GM23338 (cell line): Measurements from ENCODE around the gene ARRDC4. TPM values are rescaled to one million over a fixed set of nuclear protein-coding genes. Genes with fewer than 3 reads are reported as not detected.

Experiments
- ATAC-seq: fragments of 200-7000 bp; cut with Tn5 transposase; 3 replicates; pipeline ENCODE4 v1.9.1; 2020
- DNase-seq: peaks from one replicate; pipeline ENCODE4 v3.0.0-alpha.2; 2015; ENCODE audit warnings: low spot score
- H2AFZ ChIP-seq: fragments of 200-600 bp; sonication (generic); 2 replicates; pipeline ENCODE4 v1.8.0; 2016; ENCODE audit warnings: antibody characterized with exemption, mild to moderate bottlenecking, moderate library complexity
- H3F3A ChIP-seq: fragments of 200-600 bp; sonication (generic); replicated peaks from 2 replicates; pipeline ENCODE4 v1.8.0; 2017; ENCODE audit warnings: antibody characterized with exemption, mixed run types, low read depth
- H3K27ac ChIP-seq: fragments of 200-600 bp; sonication (generic); 2 replicates; pipeline ENCODE4 v1.6.1; 2016; ENCODE audit warnings: low read depth
- H3K27me3 ChIP-seq: fragments of 200-600 bp; sonication (generic); 2 replicates; pipeline ENCODE4 v1.8.0; 2016; ENCODE audit warnings: mild to moderate bottlenecking, mixed run types, moderate library complexity; ENCODE audit not compliant: insufficient read depth
- H3K36me3 ChIP-seq: fragments of 200-600 bp; sonication (generic); 2 replicates; pipeline ENCODE4 v1.8.0; 2016; ENCODE audit warnings: mild to moderate bottlenecking; ENCODE audit not compliant: insufficient read depth
- H3K4me1 ChIP-seq: fragments of 200-600 bp; sonication (generic); 2 replicates; pipeline ENCODE4 v1.8.0; 2016; ENCODE audit warnings: mild to moderate bottlenecking, moderate library complexity; ENCODE audit not compliant: insufficient read depth
- H3K4me2 ChIP-seq: fragments of 200-600 bp; sonication (generic); 2 replicates; pipeline ENCODE4 v1.7.1; 2017; ENCODE audit warnings: mixed run types
- H3K4me3 ChIP-seq: fragments of 200-600 bp; sonication (generic); 2 replicates; pipeline ENCODE4 v1.6.1; 2016; ENCODE audit warnings: mixed run types
- H3K79me2 ChIP-seq: fragments of 200-600 bp; sonication (generic); replicated peaks from 2 replicates; pipeline ENCODE4 v1.8.0; 2017; ENCODE audit warnings: mild to moderate bottlenecking; ENCODE audit not compliant: insufficient read depth
- H3K9me2 ChIP-seq: fragments of 200-600 bp; sonication (generic); 2 replicates; pipeline ENCODE4 v1.8.0; 2017; ENCODE audit not compliant: insufficient read depth
- H4K20me1 ChIP-seq: fragments of 200-600 bp; sonication (generic); replicated peaks from 2 replicates; pipeline ENCODE4 v1.8.0; 2017; ENCODE audit warnings: mild to moderate bottlenecking; ENCODE audit not compliant: insufficient read depth
- H3K27ac Mint-ChIP-seq: 2 replicates; pipeline ENCODE4 v1.8.0; 2020; ENCODE audit warnings: inconsistent platforms, mild to moderate bottlenecking, moderate library complexity, mixed read lengths
- H3K27me3 Mint-ChIP-seq: 3 replicates; pipeline ENCODE4 v1.8.0; 2022; ENCODE audit warnings: low read depth, mild to moderate bottlenecking, moderate library complexity, mixed read lengths, inconsistent platforms; ENCODE audit not compliant: insufficient read depth, poor library complexity
- H3K36me3 Mint-ChIP-seq: 3 replicates; pipeline ENCODE4 v1.8.0; 2021; ENCODE audit warnings: low read depth, mild to moderate bottlenecking, inconsistent platforms, moderate library complexity, mixed read lengths
- H3K4me1 Mint-ChIP-seq: 3 replicates; pipeline ENCODE4 v1.8.0; 2020; ENCODE audit warnings: mild to moderate bottlenecking, inconsistent platforms, mixed read lengths
- H3K4me3 Mint-ChIP-seq: 3 replicates; pipeline ENCODE4 v1.8.0; 2021; ENCODE audit warnings: moderate library complexity, mild to moderate bottlenecking, inconsistent platforms, mixed read lengths
- H3K9me3 Mint-ChIP-seq: 3 replicates; pipeline ENCODE4 v1.8.0; 2020; ENCODE audit warnings: moderate library complexity, mild to moderate bottlenecking, inconsistent platforms, mixed read lengths
- CREB1 ChIP-seq: fragments of 250-450 bp; sonication (Bioruptor Pico); IDR thresholded peaks from 2 replicates; pipeline ENCODE4 v1.5.0; 2020; ENCODE audit warnings: low read depth, mild to moderate bottlenecking, moderate library complexity
- EZH2 ChIP-seq: fragments of 200-600 bp; sonication (generic); IDR thresholded peaks from one replicate; pipeline ENCODE4 v1.8.0; 2017; ENCODE audit warnings: antibody characterized with exemption, mild to moderate bottlenecking, low read depth; ENCODE audit not compliant: unreplicated experiment
- JUNB ChIP-seq: IDR thresholded peaks from one replicate; pipeline ENCODE4 v1.6.1; 2016; ENCODE audit warnings: antibody characterized with exemption; ENCODE audit not compliant: unreplicated experiment
- POLR2AphosphoS5 ChIP-seq: IDR thresholded peaks from 2 replicates; pipeline ENCODE4 v1.6.1; 2016; ENCODE audit warnings: antibody characterized with exemption, low read depth
- ZNF114 ChIP-seq: fragments of 250-450 bp; sonication (Bioruptor Pico); IDR thresholded peaks from 2 replicates; pipeline ENCODE4 v1.5.0; 2020; ENCODE audit warnings: mild to moderate bottlenecking, moderate library complexity
- polyA plus RNA-seq: library from polyadenylated mRNA; unstranded; fragments of >200 nt; fragmentation: Nextera tagmentation; extraction: Ambion mirVana; gene quantifications from 2 replicates; pipeline ENCODE4 v1.2.1, GENCODE V29; 2016
- total RNA-seq: library from RNA; depleted of rRNA; stranded (reverse); fragments of >200 nt; shearing (Covaris generic); gene quantifications from 2 replicates; pipeline ENCODE4 v1.2.3, GENCODE V29; 2014
- TF ChIP-seq, protein P1 (sequence below): IDR thresholded peaks from 2 replicates; pipeline ENCODE4 v1.6.1; 2016; ENCODE audit warnings: antibody characterized with exemption
- TF ChIP-seq, protein P2 (sequence below): fragments of 250-450 bp; sonication (Bioruptor Pico); IDR thresholded peaks from 2 replicates; pipeline ENCODE4 v1.5.0; 2020; ENCODE audit warnings: mild to moderate bottlenecking, moderate library complexity
- TF ChIP-seq, protein P3 (sequence below), 2 experiments: fragments of 200-600 bp in 1 of 2; sonication (generic) in 1 of 2; conservative IDR thresholded peaks; 2 replicates each; pipeline versions ENCODE4 v1.5.1 to v1.6.1; 2016 to 2017; ENCODE audit warnings: antibody characterized with exemption in 2 of 2, low read depth in 2 of 2, mild to moderate bottlenecking in 2 of 2, moderate library complexity in 1 of 2

ARRDC4 gene
- total and polyA plus RNA-seq, 2 experiments from 2014 or later = 2.0 to 6.9 TPM

DNA sequence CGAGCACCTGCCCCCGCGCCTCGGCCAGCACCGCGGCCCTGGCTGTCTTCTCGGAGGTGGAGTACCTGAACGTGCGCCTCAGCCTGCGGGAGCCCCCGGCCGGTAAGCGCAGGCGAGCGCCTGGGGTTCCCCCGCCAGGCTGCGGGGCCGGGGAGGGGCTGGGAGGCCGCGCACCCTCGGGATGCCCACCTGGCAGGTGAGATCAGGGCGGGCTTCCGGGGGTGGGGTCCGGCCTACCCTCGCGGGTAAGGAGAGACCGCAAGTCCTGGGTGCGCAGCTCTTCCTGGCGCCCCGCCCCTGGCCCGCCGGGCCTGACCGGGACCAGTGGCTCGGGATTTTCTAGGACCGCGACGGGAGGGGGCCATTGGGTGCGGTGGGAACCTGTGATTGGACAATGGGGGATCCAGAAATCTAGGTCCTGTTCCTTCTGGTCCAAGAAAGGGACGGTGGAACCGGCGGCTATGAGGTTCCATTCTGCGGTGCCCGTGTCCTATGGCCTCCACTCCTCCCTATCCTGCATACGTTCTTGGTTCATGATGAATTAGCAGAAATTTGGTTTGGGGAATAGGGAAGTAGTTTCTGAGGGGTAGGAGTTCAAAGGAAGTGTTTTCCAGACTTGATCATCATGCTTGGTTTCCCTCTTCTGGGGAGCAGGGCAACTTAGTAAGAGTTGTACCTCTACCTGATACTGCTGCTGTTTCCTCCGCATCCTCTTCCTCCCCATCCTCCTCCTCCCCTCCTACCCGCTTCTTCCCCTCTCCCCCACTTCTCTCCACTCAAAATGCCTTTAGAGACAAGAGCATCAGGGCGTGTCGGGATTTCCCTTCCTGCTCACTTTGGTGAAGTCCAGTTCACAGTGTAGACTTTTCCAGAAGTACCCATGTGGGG lies 808 bp downstream of the ARRDC4 start:
- H3K4me1 Mint-ChIP-seq = peaks cover 5% of the 10 kb centered on the region
- H2AFZ ChIP-seq = peak overlapping the region; percentile 96
- H3K9me3 Mint-ChIP-seq = no peaks in the 10 kb centered on the region; the same call in 2 of the 3 replicates
- ATAC-seq = peak; percentile 54
- H3K4me1 ChIP-seq = no peaks in the 10 kb centered on the region
- H3K27me3 ChIP-seq = peaks cover 7% of the 10 kb centered on the region; the same call in 1 of the 2 replicates
- no peaks in the 10 kb centered on the region for H3K36me3 Mint-ChIP-seq
- peak; percentile 62 for DNase-seq
- H3K27me3 Mint-ChIP-seq = peaks cover 4% of the 10 kb centered on the region
- H3K9me2 ChIP-seq = no peaks in the 10 kb centered on the region
- TF ChIP-seq, protein P1, sequence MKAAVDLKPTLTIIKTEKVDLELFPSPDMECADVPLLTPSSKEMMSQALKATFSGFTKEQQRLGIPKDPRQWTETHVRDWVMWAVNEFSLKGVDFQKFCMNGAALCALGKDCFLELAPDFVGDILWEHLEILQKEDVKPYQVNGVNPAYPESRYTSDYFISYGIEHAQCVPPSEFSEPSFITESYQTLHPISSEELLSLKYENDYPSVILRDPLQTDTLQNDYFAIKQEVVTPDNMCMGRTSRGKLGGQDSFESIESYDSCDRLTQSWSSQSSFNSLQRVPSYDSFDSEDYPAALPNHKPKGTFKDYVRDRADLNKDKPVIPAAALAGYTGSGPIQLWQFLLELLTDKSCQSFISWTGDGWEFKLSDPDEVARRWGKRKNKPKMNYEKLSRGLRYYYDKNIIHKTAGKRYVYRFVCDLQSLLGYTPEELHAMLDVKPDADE = no peak
- TF ChIP-seq JUNB (no peak), ZNF114 (CRISPR knock-in tag) (no peak)
- H3K27ac Mint-ChIP-seq = no peak overlapping the region
- no peaks in the 10 kb centered on the region for H3F3A ChIP-seq
- H3K4me3 Mint-ChIP-seq = peak overlapping the region; percentile 91
- no peaks in the 10 kb centered on the region; the same call in 1 of the 2 replicates for H3K79me2 ChIP-seq
- H4K20me1 ChIP-seq = no peaks in the 10 kb centered on the region
- peak overlapping the region; percentile 92 for H3K4me2 ChIP-seq
- no peak overlapping the region for H3K27ac ChIP-seq
- H3K36me3 ChIP-seq = no peaks in the 10 kb centered on the region
- peak overlapping the region; percentile 77 for H3K4me3 ChIP-seq

DNA sequence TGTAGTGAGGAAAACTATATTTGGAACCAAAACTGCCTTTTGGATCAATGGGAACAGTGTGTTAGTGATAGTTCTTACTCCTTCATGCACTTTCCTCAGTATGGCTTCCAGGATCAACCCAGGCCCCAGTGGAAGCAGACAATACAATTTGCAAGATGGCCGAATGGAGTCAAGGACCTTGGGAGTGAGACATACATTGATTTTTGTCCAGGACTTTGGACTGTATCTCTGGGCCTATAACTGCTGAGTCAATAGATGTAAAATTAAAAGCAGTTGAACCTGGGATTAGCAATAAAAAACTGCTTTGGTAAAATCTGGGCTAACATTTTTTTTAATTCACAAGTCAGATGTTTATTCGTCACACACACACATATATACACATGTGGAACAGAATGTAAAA lies 1.8 kb downstream of the ARRDC4 start:
- peaks cover 7% of the 10 kb centered on the region; the same call in 1 of the 2 replicates for H3K27me3 ChIP-seq
- no peaks in the 10 kb centered on the region for H4K20me1 ChIP-seq
- H3K9me2 ChIP-seq = no peaks in the 10 kb centered on the region
- no peak for TF ChIP-seq JUNB
- TF ChIP-seq CREB1 (CRISPR knock-in tag) = no peak
- TF ChIP-seq, protein P1 = no peak
- no peak for TF ChIP-seq EZH2
- TF ChIP-seq, protein P2, sequence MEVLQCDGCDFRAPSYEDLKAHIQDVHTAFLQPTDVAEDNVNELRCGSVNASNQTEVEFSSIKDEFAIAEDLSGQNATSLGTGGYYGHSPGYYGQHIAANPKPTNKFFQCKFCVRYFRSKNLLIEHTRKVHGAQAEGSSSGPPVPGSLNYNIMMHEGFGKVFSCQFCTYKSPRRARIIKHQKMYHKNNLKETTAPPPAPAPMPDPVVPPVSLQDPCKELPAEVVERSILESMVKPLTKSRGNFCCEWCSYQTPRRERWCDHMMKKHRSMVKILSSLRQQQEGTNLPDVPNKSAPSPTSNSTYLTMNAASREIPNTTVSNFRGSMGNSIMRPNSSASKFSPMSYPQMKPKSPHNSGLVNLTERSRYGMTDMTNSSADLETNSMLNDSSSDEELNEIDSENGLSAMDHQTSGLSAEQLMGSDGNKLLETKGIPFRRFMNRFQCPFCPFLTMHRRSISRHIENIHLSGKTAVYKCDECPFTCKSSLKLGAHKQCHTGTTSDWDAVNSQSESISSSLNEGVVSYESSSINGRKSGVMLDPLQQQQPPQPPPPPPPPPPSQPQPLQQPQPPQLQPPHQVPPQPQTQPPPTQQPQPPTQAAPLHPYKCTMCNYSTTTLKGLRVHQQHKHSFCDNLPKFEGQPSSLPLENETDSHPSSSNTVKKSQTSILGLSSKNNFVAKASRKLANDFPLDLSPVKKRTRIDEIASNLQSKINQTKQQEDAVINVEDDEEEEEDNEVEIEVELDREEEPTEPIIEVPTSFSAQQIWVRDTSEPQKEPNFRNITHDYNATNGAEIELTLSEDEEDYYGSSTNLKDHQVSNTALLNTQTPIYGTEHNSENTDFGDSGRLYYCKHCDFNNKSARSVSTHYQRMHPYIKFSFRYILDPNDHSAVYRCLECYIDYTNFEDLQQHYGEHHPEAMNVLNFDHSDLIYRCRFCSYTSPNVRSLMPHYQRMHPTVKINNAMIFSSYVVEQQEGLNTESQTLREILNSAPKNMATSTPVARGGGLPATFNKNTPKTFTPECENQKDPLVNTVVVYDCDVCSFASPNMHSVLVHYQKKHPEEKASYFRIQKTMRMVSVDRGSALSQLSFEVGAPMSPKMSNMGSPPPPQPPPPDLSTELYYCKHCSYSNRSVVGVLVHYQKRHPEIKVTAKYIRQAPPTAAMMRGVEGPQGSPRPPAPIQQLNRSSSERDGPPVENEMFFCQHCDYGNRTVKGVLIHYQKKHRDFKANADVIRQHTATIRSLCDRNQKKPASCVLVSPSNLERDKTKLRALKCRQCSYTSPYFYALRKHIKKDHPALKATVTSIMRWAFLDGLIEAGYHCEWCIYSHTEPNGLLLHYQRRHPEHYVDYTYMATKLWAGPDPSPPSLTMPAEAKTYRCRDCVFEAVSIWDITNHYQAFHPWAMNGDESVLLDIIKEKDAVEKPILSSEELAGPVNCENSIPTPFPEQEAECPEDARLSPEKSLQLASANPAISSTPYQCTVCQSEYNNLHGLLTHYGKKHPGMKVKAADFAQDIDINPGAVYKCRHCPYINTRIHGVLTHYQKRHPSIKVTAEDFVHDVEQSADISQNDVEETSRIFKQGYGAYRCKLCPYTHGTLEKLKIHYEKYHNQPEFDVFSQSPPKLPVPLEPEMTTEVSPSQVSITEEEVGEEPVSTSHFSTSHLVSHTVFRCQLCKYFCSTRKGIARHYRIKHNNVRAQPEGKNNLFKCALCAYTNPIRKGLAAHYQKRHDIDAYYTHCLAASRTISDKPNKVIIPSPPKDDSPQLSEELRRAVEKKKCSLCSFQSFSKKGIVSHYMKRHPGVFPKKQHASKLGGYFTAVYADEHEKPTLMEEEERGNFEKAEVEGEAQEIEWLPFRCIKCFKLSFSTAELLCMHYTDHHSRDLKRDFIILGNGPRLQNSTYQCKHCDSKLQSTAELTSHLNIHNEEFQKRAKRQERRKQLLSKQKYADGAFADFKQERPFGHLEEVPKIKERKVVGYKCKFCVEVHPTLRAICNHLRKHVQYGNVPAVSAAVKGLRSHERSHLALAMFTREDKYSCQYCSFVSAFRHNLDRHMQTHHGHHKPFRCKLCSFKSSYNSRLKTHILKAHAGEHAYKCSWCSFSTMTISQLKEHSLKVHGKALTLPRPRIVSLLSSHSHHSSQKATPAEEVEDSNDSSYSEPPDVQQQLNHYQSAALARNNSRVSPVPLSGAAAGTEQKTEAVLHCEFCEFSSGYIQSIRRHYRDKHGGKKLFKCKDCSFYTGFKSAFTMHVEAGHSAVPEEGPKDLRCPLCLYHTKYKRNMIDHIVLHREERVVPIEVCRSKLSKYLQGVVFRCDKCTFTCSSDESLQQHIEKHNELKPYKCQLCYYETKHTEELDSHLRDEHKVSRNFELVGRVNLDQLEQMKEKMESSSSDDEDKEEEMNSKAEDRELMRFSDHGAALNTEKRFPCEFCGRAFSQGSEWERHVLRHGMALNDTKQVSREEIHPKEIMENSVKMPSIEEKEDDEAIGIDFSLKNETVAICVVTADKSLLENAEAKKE (CRISPR knock-in tag) = no peak
- TF ChIP-seq ZNF114 (CRISPR knock-in tag) = no peak
- no peak for TF ChIP-seq POLR2AphosphoS5
- TF ChIP-seq, protein P3, sequence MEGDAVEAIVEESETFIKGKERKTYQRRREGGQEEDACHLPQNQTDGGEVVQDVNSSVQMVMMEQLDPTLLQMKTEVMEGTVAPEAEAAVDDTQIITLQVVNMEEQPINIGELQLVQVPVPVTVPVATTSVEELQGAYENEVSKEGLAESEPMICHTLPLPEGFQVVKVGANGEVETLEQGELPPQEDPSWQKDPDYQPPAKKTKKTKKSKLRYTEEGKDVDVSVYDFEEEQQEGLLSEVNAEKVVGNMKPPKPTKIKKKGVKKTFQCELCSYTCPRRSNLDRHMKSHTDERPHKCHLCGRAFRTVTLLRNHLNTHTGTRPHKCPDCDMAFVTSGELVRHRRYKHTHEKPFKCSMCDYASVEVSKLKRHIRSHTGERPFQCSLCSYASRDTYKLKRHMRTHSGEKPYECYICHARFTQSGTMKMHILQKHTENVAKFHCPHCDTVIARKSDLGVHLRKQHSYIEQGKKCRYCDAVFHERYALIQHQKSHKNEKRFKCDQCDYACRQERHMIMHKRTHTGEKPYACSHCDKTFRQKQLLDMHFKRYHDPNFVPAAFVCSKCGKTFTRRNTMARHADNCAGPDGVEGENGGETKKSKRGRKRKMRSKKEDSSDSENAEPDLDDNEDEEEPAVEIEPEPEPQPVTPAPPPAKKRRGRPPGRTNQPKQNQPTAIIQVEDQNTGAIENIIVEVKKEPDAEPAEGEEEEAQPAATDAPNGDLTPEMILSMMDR (conservative IDR thresholded peaks at IDR 0.05; ENCODE audit: low read depth in 2 of 2) = no peak

More for the DNA sequence above, 1.8 kb downstream of the ARRDC4 start:
- no peaks in the 10 kb centered on the region; the same call in 1 of the 2 replicates for H3K79me2 ChIP-seq
- peak overlapping the region; percentile 91 for H3K4me3 Mint-ChIP-seq
- H3K27ac Mint-ChIP-seq = no peak overlapping the region
- H3K36me3 ChIP-seq = no peaks in the 10 kb centered on the region
- no peaks in the 10 kb centered on the region for H3K4me1 ChIP-seq
- no peak for DNase-seq
- H3K36me3 Mint-ChIP-seq = no peaks in the 10 kb centered on the region
- H3K4me1 Mint-ChIP-seq = peaks cover 5% of the 10 kb centered on the region
- no peak for ATAC-seq
- H3K27me3 Mint-ChIP-seq = peaks cover 4% of the 10 kb centered on the region
- H3K4me2 ChIP-seq = 0 out of 2 replicates have a peak overlapping the region, but pooled peaks have one; percentile 92
- H3K9me3 Mint-ChIP-seq = no peaks in the 10 kb centered on the region; the same call in 2 of the 3 replicates
- H3F3A ChIP-seq = no peaks in the 10 kb centered on the region
- H2AFZ ChIP-seq = no peak overlapping the region
- no peak overlapping the region for H3K27ac ChIP-seq
- peak overlapping the region; percentile 77; the same call in 1 of the 2 replicates for H3K4me3 ChIP-seq
